Activated CD4-positive, alpha-beta T cell treated with anti-CD3 and anti-CD28 coated beads, Interleukin-2, amount 10 ng/mL, durations not matched to agents 24 days and 14 days (primary cell): Measurements from ENCODE around the gene PLXNA2. TPM values are rescaled to one million over a fixed set of nuclear protein-coding genes. Genes with fewer than 3 reads are reported as not detected.

Experiments
- DNase-seq: peaks from one replicate; pipeline ENCODE4 v3.0.0; 2022
- H3K27ac Mint-ChIP-seq: one replicate; pipeline ENCODE4 v1.8.0; 2022; ENCODE audit warnings: mild to moderate bottlenecking, mixed read lengths
- H3K27me3 Mint-ChIP-seq: one replicate; pipeline ENCODE4 v1.8.0; 2022; ENCODE audit warnings: mixed read lengths
- H3K36me3 Mint-ChIP-seq: one replicate; pipeline ENCODE4 v1.8.0; 2022; ENCODE audit warnings: low read depth, mild to moderate bottlenecking, mixed read lengths
- H3K4me1 Mint-ChIP-seq: one replicate; pipeline ENCODE4 v1.8.0; 2021; ENCODE audit warnings: mixed read lengths
- H3K4me3 Mint-ChIP-seq: one replicate; pipeline ENCODE4 v1.8.0; 2022; ENCODE audit warnings: mild to moderate bottlenecking, moderate library complexity, mixed read lengths
- H3K9me3 Mint-ChIP-seq: one replicate; pipeline ENCODE4 v1.8.0; 2021; ENCODE audit warnings: mixed read lengths
- intact Hi-C: fragments of 100-400 bp; cut with micrococcal nuclease; formaldehyde crosslinking; loops from one replicate; pipeline ENCODE4 v1.15.1; 2023
- total RNA-seq: library from RNA; stranded (reverse); gene quantifications from 2 replicates; pipeline ENCODE4 v1.2.3, GENCODE V29; 2022

PLXNA2 gene
- total RNA-seq, 1 donor from 2014 or later, result not detected

DNA sequence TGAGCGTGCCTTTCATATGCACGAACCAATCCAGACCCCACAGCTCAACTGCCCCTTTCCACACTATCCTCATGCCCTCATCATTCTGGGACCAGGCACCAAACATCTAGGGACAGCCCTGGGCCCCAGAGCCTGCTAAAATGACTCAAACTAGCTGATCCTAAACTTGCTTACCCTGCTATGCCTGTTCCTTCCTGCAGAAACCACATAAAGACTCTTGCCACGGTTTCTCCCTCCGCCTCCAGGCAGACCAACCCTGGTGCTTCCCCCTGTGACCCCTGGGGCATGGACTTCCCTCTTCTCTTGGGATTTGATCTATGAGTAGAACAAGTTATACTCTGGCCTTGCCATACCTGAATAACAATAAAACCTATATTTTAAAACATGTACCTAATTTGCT, 195.3 kb downstream of the PLXNA2 start:
- Mint-ChIP-seq H3K4me3 (no peak overlapping the region), H3K27ac (no peak overlapping the region), H3K9me3 (no peaks in the 10 kb centered on the region), H3K27me3 (peaks cover 15% of the 10 kb centered on the region), H3K4me1 (peaks cover 17% of the 10 kb centered on the region), H3K36me3 (no peaks in the 10 kb centered on the region)
- DNase-seq, result no peak
- intact Hi-C loops, result no loop called here

DNA sequence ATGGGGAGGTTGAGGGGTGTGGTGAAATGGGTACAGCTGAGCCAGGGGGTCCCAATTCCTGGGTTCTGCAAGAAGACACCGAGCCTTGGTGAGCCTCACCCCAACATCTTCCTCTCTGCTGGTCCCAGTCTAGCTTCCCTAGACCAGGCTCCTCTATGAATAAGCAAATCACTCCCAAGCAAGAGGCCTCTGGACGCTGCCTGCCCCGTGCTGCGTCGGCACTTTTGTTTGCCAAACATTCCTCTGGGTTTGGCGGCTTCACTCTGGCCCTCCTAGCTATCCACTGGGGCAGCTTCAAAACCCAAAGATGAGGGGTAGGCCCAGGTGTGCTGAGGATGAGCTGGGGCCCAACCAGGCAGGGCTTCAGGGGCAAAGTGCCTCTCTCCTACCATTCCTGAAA, 196.2 kb downstream of the PLXNA2 start:
- Mint-ChIP-seq H3K4me1 (peaks cover 19% of the 10 kb centered on the region), H3K27me3 (peaks cover 15% of the 10 kb centered on the region), H3K36me3 (no peaks in the 10 kb centered on the region), H3K4me3 (no peak overlapping the region), H3K9me3 (no peaks in the 10 kb centered on the region), H3K27ac (no peak overlapping the region)
- intact Hi-C loops, result no loop called here
- DNase-seq, result no peak

- H3K4me1 Mint-ChIP-seq, result peaks cover 19% of the 10 kb centered on the region
- no peak overlapping the region for H3K27ac Mint-ChIP-seq
- DNase-seq, result no peak
- H3K4me3 Mint-ChIP-seq, result no peak overlapping the region
- no peaks in the 10 kb centered on the region for H3K36me3 Mint-ChIP-seq
- intact Hi-C loops, result no loop called here
- no peaks in the 10 kb centered on the region for H3K9me3 Mint-ChIP-seq
- peaks cover 15% of the 10 kb centered on the region for H3K27me3 Mint-ChIP-seq
Observed at GRCh38 chr1:208047476-208047934, 196.7 kb downstream of the PLXNA2 start.

DNA sequence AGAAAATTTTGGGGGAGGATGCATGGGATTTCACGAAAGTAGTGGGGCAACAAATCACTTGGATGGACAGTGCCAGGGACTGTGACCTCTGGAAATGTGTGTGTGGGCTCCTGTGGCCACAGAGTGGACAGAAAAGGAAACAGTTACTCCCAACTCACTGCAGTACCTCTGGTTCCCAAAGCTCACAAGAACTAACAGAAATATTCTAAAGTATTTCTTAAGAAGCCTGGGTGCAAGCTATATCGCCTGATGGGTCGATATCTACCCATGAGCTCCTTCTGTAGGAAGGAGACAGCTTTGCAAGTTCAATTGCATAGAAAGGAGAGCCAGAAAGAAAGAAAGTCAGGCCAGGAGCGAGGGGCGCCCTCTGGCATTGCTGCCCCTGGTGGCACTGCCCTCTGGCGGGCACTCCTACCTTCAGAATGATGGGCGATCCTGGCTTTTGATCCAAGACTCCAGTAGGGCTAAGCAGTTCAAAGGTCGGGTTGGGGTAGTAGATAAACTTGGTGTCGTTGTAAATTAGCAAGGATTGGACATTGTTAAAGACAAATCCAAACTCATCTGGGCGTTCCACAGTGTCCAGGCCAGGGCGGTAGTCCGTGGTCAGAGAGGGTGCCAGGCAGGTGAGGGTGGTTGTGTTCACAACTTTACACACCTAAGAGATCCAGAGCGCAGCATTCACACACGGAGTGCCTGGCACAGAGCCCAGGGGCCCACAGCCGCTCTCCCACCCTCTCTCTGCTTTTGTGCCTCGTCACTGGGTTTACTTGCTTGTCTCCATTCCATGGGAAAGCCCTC, 198.5 kb downstream of the PLXNA2 start:
- no peaks in the 10 kb centered on the region for H3K36me3 Mint-ChIP-seq
- H3K27me3 Mint-ChIP-seq, result peaks cover 10% of the 10 kb centered on the region
- intact Hi-C loops, result no loop called here
- no peak for DNase-seq
- H3K9me3 Mint-ChIP-seq, result no peaks in the 10 kb centered on the region
- no peak overlapping the region for H3K4me3 Mint-ChIP-seq
- no peak overlapping the region for H3K27ac Mint-ChIP-seq
- H3K4me1 Mint-ChIP-seq, result peaks cover 19% of the 10 kb centered on the region

DNA sequence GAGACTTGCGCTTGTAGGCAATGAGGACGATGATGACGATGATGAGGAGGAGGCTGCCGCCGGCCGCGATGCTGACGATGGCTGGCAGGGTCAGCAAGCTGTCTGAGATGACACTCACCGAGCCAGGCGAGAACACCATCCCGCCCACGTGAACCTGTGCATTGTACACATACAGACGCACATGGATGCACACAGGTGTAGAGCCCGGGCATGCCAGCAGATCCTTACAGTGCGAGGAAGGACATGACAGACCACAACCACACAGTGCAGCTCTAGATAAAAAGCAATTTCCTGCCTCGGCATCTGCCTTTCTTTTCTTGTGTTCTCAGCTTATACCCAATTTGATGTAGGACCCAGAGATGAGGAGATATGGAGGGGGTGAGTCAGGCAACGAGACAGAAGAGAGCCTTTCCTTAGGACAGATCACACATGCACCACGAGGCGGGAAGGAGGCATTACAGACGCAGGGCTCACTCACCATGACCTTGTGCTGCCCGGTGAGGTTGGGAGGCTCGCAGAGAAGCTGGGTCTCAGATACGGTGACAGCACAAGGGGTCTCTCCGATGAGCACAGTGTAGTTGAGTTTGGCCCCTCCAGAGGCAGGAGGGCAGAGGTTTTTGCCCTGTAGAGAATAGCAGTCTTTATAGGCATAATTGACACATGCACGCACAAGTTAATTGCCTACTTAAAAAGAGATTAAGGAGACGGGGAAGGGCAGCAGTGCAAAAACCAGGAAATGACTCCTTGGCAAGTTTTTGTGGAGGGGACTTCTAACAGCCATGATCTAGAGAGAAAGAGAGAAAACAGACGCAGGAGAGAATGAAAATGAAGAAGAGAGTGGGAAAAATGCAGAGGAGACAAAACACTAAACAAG, 199.4 kb downstream of the PLXNA2 start:
- Mint-ChIP-seq H3K9me3 (no peaks in the 10 kb centered on the region), H3K27me3 (peaks cover 10% of the 10 kb centered on the region), H3K27ac (no peak overlapping the region), H3K4me3 (no peak overlapping the region), H3K4me1 (peaks cover 19% of the 10 kb centered on the region), H3K36me3 (no peaks in the 10 kb centered on the region)
- DNase-seq, result peak; percentile 65
- intact Hi-C loops, result no loop called here

DNA sequence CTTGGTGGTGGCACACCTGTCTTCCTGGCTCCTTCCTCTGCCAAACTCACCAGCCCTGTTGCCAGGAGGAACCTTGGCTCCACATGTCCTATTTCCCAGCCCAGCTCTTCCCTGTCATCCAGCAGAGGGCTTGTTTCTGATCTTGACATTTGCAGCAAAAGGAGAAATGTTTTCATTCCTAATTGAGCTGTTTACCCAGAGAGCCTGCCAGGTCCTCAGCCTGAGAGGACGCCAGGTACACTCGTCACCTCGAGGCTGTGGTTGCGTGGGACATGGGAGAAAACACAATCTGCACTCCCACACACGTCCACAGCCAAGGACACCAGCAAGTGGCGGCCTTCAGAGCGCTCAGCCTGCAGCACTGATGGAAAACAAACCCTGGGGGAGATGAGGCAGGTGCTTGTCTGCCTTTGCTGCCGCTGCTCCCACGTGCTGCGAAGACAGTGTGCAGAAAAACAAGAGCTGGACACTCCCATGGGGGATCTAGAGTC, 200.4 kb downstream of the PLXNA2 start:
- Mint-ChIP-seq H3K4me1 (peaks cover 16% of the 10 kb centered on the region), H3K27ac (no peak overlapping the region), H3K36me3 (no peaks in the 10 kb centered on the region), H3K9me3 (no peaks in the 10 kb centered on the region), H3K27me3 (peaks cover 10% of the 10 kb centered on the region), H3K4me3 (no peak overlapping the region)
- DNase-seq, result no peak
- intact Hi-C loops, result no loop called here

- Mint-ChIP-seq H3K27ac (no peak overlapping the region), H3K4me1 (peaks cover 15% of the 10 kb centered on the region), H3K9me3 (no peaks in the 10 kb centered on the region), H3K4me3 (no peak overlapping the region), H3K27me3 (peaks cover 10% of the 10 kb centered on the region), H3K36me3 (no peaks in the 10 kb centered on the region)
- intact Hi-C loops, result no loop called here
- DNase-seq, result no peak
Observed at GRCh38 chr1:208042868-208043267, 201.3 kb downstream of the PLXNA2 start.

GRCh38 chr1:208042041-208042615, 202.1 kb downstream of the PLXNA2 start:
- Mint-ChIP-seq H3K27ac (no peak overlapping the region), H3K27me3 (peaks cover 10% of the 10 kb centered on the region), H3K9me3 (no peaks in the 10 kb centered on the region), H3K36me3 (no peaks in the 10 kb centered on the region), H3K4me1 (peaks cover 15% of the 10 kb centered on the region), H3K4me3 (no peak overlapping the region)
- intact Hi-C loops, result no loop called here
- DNase-seq, result no peak

DNA sequence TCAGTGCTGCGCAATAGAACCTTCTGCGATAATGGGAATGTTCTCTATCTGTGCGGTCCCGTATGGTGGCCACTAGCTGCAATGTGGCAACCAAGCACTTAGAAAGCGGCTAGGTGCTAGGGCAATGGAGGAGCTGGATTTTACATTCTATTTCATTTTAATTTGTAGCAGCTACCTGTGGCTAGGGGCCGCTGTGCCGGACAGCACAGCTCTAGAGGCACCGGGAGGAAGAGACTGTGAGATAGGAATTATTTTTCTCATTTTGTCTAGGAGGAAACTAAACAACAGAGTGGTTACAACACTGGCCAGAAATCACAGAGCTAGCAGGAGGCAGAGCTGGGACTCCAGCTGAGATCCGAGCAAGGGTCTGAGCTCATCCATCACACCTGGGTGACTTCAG, 202.7 kb downstream of the PLXNA2 start:
- peaks cover 10% of the 10 kb centered on the region for H3K27me3 Mint-ChIP-seq
- no peaks in the 10 kb centered on the region for H3K9me3 Mint-ChIP-seq
- DNase-seq, result no peak
- no peak overlapping the region for H3K4me3 Mint-ChIP-seq
- peaks cover 15% of the 10 kb centered on the region for H3K4me1 Mint-ChIP-seq
- no peaks in the 10 kb centered on the region for H3K36me3 Mint-ChIP-seq
- no peak overlapping the region for H3K27ac Mint-ChIP-seq
- intact Hi-C loops, result no loop called here

DNA sequence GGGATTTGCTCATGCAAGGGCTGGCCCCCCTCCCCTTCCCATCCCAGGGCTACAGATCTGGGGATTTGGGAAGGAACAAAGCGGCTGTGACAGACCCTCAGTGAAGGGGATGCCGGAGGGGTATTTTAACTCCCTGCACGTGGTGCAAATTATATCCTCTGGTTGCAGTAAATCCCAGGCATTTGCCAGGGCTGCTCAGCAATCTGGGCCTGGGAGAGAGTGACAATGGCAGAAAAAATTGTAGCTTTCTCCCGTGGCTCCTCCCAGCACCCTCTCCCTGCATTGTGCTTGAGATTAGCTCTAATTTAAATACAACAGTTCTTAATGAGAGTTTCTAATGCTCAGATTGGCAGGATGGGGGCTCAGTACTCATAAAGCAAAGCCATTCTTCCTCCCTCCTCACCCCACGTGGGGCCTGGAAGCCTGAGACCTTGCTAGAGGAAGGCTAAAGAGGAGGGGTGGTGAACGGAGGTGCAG, 203.3 kb downstream of the PLXNA2 start:
- DNase-seq, result no peak
- Mint-ChIP-seq H3K9me3 (no peaks in the 10 kb centered on the region), H3K4me1 (peaks cover 15% of the 10 kb centered on the region), H3K27ac (no peak overlapping the region), H3K36me3 (no peaks in the 10 kb centered on the region), H3K27me3 (peaks cover 9% of the 10 kb centered on the region), H3K4me3 (no peak overlapping the region)
- intact Hi-C loops, result no loop called here

DNA sequence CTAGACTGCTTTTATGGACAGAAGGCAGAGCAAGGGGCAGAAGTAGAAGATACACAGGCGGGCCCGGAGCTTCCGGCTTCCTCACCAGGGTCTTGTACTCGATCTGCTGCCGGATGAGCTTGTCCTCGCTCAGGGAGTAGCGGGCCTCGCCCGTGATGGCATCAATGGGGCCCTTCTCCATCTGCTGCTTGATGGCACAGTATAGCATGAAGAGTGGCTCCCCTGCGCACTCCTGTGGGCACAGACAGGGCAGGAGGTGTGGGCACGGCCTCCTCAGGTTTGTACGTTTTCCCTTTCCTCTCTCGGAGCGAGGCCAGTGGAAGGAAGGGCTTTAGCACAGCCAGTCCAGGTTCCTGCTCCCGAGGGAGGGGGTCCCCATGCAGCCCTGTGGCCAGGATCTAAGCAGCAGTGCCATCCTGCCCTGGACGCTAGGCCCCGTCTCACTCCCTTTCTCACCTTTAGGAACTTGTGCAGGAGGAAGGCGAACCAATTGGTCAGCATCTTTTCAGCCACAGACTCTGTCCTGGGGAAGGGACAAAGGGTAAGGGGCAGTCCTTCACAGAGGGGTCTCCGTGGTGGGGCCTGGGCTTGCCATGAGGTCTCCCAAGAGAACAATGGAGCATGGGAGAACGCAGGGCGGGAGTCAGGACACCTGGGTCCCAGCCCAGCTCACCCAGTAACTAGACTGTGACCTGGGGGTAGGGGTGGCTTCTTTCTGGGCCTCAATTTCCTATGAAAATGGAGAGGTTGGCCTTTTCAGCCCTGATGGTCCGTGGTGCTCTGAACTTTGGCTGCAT, 204.4 kb downstream of the PLXNA2 start:
- H3K4me3 Mint-ChIP-seq, result no peak overlapping the region

DNA sequence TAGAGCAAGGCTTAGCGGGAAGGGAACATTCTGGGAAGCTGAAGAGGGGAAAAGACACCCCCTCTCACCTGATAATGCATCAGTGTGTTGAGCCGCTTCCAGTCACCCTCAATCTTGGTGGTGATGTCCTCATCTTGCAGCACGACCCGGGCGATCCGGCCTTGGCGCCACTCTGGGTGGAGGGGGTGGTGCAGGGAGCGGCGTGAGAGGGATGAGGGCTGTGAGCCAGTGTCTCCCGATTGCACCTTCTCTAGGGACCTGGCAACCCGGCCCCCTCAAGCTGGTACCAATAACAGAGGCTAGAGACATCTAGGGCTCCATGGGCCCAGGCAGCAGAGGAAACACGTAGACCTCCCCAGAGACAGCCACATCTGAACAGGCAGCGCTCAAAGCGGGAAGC, 205.9 kb downstream of the PLXNA2 start:
- intact Hi-C loops, result no loop called here
- H3K27ac Mint-ChIP-seq, result no peak overlapping the region
- no peaks in the 10 kb centered on the region for H3K9me3 Mint-ChIP-seq
- H3K36me3 Mint-ChIP-seq, result no peaks in the 10 kb centered on the region
- H3K27me3 Mint-ChIP-seq, result no peaks in the 10 kb centered on the region
- no peaks in the 10 kb centered on the region for H3K4me1 Mint-ChIP-seq
- H3K4me3 Mint-ChIP-seq, result no peak overlapping the region
- DNase-seq, result no peak

More for the DNA sequence above, 204.4 kb downstream of the PLXNA2 start:
- Mint-ChIP-seq H3K27ac (no peak overlapping the region), H3K27me3 (peaks cover 6% of the 10 kb centered on the region), H3K36me3 (no peaks in the 10 kb centered on the region), H3K4me1 (peaks cover 10% of the 10 kb centered on the region), H3K9me3 (no peaks in the 10 kb centered on the region)
- intact Hi-C loops, result no loop called here
- no peak for DNase-seq
